Fibroblast of villous mesenchyme (primary cell): Measurements from ENCODE around the gene LYSET. TPM values are rescaled to one million over a fixed set of nuclear protein-coding genes. Genes with fewer than 3 reads are reported as not detected.
"Not testable (repeated sequence)": the region's sequence is repeated elsewhere in the genome, so short reads cannot be mapped to it uniquely, and the experiment has no call there.

Source experiments
- DNase-seq: peaks from one replicate; pipeline ENCODE4 v3.0.0-alpha.2; 2010; ENCODE audit warnings: low read depth
- H3K4me3 ChIP-seq: 2 replicates; pipeline ENCODE4 v1.5.1; 2011; ENCODE audit warnings: low read depth, mild to moderate bottlenecking, low read length
- total RNA-seq: library from RNA; depleted of rRNA; stranded (reverse); fragments of >200 nt; gene quantifications from 2 replicates; pipeline ENCODE4 v1.2.3, GENCODE V29; 2012
- TF ChIP-seq, protein P1 (sequence below): IDR thresholded peaks from 2 replicates; pipeline ENCODE4 v1.5.1; 2012; ENCODE audit warnings: low read depth, mild to moderate bottlenecking, low read length; ENCODE audit not compliant: insufficient read depth

LYSET gene, protein sequence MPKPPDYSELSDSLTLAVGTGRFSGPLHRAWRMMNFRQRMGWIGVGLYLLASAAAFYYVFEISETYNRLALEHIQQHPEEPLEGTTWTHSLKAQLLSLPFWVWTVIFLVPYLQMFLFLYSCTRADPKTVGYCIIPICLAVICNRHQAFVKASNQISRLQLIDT
- total RNA-seq: 6.0 and 6.1 TPM in 2 replicates

DNA sequence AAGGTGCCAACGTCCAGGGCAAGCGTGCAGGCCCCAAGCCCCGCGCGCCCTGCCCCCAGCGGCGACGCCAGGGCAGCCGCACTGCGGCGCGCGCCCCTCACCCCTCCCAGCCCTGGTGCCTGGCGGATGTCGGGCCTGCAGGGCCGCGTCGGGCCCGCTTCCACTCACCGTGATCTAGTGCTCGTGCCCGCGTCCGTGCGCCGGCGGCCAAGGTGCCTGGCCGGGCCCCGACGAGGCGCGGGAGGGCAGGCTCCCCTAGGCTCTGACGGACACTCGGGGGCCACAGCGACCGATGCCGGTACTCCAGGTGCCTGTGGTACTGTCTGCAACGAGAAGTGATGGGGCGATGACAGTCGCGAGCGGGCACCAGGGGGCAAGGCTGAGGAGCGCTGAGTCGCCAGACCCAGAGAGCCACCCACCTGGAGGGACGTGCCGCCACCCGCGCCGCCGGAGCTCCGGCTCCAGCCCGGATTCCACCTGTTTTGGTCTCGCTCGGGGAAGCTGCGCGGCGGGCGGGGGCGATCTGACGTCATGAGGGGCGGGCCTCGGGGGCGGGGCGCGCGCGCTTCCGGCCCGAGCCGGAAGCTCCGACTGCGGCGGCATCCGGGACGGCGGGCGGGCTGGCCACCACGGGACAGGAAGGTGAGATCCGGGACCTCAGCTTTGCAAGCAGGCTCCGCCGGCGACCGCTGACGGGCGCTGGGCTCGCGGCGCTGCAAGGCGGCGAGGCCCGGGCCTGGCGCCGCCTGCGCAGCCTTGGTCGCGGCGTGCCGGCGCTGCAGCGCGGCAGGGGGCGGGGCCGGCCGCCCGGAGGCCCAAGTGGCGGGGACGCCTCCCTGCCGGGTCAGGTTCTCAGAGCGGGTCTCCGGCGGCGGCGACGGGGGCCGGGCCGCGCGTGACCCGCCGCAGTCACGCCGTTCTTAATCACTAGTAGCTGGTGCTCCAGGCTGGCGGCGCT is at the start of gene LYSET, which contains the start of gene MOAP1:
TSS of gene LYSET (plus strand) at position 927 of the 958 bp plus-strand sequence. CDS start 89 bp downstream, outside the sequence.
TSS of gene MOAP1 (minus strand) at position 507 of the 958 bp plus-strand sequence. CDS start 655 bp downstream, outside the sequence.
- peak within 1 kb of the TSS; percentile 91 for H3K4me3 ChIP-seq
- TF ChIP-seq, protein P1, sequence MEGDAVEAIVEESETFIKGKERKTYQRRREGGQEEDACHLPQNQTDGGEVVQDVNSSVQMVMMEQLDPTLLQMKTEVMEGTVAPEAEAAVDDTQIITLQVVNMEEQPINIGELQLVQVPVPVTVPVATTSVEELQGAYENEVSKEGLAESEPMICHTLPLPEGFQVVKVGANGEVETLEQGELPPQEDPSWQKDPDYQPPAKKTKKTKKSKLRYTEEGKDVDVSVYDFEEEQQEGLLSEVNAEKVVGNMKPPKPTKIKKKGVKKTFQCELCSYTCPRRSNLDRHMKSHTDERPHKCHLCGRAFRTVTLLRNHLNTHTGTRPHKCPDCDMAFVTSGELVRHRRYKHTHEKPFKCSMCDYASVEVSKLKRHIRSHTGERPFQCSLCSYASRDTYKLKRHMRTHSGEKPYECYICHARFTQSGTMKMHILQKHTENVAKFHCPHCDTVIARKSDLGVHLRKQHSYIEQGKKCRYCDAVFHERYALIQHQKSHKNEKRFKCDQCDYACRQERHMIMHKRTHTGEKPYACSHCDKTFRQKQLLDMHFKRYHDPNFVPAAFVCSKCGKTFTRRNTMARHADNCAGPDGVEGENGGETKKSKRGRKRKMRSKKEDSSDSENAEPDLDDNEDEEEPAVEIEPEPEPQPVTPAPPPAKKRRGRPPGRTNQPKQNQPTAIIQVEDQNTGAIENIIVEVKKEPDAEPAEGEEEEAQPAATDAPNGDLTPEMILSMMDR: no peak
- peak; percentile 89 for DNase-seq

DNA sequence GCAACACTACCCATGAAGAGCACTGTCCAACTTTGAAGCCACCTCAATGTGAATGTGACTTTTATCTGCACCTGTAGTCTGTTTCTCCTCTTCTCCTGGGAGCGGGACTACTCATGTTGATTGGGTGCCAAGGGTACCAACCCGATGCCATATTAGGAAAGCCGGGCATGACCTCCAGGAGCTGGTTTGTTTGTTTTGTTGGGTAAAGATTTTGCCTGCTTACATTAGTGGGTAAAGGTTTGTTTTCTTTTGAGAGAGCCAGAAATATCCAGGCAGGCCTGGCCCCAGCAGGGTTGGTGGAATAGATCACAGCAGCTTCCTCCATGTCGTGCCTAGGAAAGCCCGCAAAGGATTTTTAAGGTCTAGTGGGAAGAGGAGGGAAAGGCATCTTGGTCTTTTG is 49.7 kb upstream of the LYSET start:
- H3K4me3 ChIP-seq: no peak overlapping the region
- no peak for DNase-seq
- TF ChIP-seq, protein P1: no peak

DNA sequence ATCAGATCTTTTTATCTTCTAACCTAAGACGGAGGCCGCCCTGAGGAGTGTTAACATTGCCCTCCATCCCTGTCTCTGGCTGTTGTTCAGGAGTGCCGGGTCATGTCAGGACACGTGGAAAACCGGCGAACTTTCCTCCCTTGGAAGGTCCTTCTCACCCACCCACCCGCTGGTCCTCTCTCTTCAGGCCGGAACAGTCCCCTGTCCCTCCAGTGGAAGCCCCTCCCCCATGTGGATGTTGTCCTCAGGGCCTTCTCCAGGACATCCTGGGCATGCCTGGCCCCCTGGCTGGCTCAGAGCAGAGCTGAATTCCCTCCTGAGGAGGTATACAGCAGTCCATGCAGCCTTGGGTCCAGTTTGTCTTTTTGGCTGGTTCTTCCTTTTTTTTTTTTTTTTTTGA is 49.1 kb upstream of the LYSET start:
- no peak overlapping the region for H3K4me3 ChIP-seq
- DNase-seq: no peak
- TF ChIP-seq, protein P1: no peak

DNA sequence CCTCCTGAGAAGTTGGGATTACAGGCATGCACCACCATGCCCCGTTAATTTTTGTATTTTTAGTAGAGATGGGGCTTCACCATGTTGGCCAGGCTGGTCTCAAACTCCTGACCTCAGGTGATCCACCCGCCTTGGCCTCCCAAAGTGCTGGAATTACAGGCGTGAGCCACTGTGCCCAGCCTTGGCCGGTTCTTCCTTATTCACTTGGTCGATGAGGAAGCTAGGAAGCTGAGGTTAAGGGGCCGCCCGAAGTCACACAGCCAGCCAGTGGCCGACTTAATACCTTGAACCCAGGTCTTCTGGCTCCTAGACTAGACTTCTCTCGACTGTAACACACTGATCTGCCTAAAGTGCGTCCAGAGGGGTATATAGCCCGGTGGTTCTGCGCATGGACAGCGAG is 48.6 kb upstream of the LYSET start:
- H3K4me3 ChIP-seq, DNase-seq: not testable (repeated sequence)

DNA sequence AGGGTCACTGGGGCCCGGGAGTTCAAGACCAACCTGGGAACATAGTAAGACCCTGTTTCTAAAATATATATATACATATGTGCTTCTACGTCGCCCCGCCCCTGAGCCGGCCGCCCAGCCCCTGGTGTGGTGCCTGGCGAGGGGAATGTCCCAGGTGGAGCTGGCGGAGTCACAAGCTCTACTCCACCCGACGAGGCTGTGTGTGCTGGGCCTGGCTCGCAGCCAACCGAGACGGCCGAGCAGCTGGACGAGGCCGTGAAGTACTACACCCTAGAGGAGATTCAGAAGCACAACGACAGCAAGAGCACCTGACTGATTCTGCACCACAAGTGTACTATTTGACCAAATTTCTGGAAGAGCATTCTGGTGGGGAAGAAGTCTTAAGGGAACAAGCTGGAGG is 47.3 kb upstream of the LYSET start:
- no peak overlapping the region for H3K4me3 ChIP-seq
- peak; percentile 39 for DNase-seq
- TF ChIP-seq, protein P1: peak; percentile 20

DNA sequence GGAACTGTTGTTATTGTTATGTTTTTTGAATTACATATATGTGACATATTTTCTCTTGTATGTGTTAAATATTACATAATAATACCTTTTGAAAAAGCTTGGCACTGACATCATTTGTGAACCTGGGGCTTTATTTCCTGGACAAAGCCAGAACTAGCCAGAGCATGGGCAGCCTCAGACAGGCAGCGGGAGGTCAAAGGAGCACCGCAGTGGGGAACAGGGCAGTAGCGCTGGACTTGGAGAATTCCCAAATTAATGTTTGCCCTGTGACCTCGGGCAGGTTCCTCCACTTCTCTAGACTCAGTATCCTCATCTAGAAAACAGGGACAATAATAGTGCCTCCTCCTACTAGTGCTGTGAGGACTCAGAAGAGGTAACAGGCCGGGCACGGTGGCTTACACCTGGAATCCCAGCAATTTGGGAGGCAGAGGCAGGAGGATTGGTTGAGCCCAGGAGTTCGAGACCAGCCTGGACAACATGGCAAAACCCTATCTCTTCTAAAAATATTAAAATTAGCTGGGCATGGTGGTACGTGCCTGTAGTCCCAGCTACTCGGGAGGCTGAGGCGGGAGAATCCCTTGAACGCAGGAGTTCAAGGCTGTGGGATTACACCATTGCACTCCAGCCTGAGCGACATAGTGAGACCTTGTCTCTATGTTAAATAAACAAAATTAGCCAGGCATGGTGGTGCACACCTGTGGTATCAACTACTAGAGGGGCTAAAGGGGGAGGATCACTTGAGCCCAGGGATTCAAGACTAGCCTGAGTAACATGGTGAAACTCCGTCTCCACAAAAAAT is 42.1 kb upstream of the LYSET start:
- no peak overlapping the region for H3K4me3 ChIP-seq
- TF ChIP-seq, protein P1: no peak
- DNase-seq: no peak
